Renal cortex interstitium (tissue), 11 donors: ENCODE results near the gene IQGAP1. TPM values are rescaled to one million over a fixed set of nuclear protein-coding genes. Genes with fewer than 3 reads are reported as not detected.

ENCODE experiments used
- DNase-seq, 11 donors: peaks; one replicate each; pipeline ENCODE4 v3.0.0-alpha.2; 2013; ENCODE audit warnings: low read depth in 9 of 11, low spot score in 4 of 11; ENCODE audit errors: extremely low read depth in 1 of 11
- polyA plus RNA-seq, 3 donors: library from polyadenylated mRNA; unstranded; fragments of 120-200 nt; gene quantifications; one replicate each; pipeline ENCODE4 v1.2.1, GENCODE V29; 2013; ENCODE audit not compliant: insufficient read length in 3 of 3

The IQGAP1 gene
- polyA plus RNA-seq, 3 donors: 150 to 171 (median 154) TPM

- no peak for DNase-seq
These were observed 27.3 kb upstream of the IQGAP1 start for GRCh38 chr15:90360746-90361145.

- no peak for DNase-seq
These were observed 25.2 kb upstream of the IQGAP1 start for GRCh38 chr15:90362936-90363212.

DNA sequence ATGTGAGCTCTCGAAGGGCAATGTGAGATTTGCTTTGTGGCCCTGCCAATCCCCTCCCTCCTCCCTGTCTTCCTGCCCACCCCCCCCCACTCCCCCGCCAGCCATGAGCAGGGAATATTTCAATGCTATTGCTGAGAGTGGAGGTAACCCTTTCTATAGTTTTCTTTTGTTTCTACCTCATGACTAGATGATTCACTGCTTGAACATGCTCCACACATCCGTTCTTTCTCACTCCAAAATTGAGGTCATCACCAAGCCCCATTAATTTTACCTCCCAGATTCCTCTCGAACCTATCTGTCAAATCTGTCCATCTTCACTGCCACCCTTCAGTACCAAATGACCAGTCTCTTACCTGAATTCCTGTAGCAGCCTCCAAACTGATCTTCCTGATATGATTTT lies 23.8 kb upstream of the IQGAP1 start:
- DNase-seq: no peak

DNA sequence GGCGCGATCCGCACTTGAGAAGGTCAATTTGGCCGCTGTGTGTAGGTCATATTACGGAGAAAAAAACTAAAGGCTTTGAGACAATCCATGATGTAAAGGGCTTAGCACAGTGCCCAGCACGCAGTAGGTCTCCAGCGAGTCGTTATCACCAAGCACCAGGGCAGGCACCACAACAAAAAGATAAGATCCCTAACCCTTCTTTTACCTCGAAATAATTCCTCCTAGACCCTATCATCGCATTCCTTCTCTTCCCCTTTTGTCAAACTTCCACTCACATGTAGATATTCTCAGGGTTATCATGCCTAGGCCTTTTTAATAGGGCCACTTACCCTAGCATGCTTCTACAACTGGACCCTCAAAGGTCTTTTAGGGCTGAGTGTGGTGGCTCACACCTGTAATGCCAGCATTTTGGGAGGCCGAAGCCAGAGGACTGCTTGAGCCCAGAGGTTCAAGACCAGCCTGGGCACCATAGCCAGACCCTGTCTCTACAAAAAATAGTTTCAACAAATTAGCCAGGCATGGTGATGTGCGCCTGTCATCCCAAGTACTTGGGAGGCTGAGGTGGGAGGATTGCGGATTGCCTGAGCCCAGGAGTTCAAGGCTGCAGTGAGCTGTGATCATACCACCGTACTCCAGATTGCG lies 22.5 kb upstream of the IQGAP1 start:
- no peak for DNase-seq

DNA sequence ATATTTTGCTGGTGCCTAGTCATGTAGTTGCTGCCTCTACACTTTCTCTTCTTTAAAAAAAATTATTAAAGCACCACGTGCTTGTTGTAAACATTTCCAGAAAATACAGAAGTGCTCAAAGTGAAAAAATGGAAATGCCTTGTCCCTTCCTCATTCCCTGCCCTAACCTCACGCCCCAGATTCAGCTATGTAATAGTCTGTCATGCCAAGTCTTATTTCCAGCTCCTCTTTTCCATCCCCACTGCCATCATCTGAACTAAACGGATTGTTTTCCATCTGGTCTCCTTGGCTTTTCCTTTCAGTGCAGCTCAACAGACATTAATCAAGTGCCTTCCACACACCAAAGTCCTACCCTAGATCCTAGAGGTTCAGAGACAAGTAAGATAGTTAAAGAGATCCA lies 20.5 kb upstream of the IQGAP1 start:
- no peak for DNase-seq

GRCh38 chr15:90375071-90375470 lies 13.0 kb upstream of the IQGAP1 start:
- DNase-seq: no peak

DNA sequence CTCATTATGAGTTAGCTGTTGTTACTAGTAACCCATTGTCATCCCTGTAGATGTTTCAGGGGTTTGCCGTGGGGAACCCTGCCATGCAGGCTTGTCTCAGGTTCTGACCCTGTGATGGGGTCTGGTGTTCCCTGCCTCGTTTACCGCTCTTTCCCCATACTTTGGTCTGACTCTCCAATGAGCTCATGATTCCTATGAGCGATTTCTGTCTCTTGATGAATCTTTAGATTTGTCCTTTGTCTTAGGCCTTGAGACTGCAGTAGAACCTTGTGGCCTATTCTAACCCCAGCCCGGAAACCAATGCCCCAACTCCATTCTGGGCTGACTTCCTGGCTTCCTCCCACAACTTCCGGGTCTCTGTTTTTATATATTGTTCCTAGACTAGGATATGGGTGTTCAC lies 11.3 kb upstream of the IQGAP1 start:
- no peak for DNase-seq

DNA sequence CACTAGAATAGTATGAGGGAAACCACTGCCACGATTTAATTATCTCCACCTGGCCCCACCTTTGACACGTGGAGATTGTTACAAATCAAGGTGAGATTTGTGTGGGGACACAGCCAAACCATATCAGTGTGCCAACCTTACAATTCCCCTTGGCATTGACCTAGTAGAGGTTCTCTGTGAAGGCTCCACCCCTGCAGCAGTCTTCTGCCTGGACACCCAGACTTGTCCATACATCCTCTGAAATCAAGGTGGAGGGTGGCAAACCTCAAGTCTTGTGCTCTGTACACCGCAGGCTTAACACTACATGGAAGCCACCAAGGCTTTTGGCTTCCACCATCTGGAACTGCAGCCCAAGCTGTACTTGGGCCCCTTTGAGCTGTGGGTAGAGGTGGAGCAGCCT lies 8.8 kb upstream of the IQGAP1 start:
- DNase-seq: no peak

- no peak for DNase-seq
These were observed 6.5 kb upstream of the IQGAP1 start for GRCh38 chr15:90381515-90381914.

GRCh38 chr15:90382320-90382719 lies 5.7 kb upstream of the IQGAP1 start:
- DNase-seq: no peak

DNA sequence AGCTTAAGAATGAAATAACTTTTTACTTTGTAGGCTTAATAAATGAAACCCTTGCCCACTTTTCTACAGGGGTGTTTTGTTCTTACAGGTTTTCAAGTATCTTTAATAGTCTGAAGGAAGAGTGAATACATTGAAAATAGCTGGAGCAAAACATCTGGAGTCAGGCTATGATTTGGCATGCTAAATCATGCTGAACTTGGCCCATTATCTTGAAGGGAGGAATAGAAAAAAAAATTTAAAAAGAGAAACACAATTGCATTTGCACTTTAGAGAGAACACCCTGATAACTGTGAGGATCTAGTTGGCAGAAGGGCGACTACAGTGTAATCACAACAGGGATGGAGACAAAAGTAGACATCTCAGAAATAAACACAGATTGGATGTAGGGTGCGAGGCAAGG lies 1.8 kb upstream of the IQGAP1 start:
- no peak for DNase-seq

DNA sequence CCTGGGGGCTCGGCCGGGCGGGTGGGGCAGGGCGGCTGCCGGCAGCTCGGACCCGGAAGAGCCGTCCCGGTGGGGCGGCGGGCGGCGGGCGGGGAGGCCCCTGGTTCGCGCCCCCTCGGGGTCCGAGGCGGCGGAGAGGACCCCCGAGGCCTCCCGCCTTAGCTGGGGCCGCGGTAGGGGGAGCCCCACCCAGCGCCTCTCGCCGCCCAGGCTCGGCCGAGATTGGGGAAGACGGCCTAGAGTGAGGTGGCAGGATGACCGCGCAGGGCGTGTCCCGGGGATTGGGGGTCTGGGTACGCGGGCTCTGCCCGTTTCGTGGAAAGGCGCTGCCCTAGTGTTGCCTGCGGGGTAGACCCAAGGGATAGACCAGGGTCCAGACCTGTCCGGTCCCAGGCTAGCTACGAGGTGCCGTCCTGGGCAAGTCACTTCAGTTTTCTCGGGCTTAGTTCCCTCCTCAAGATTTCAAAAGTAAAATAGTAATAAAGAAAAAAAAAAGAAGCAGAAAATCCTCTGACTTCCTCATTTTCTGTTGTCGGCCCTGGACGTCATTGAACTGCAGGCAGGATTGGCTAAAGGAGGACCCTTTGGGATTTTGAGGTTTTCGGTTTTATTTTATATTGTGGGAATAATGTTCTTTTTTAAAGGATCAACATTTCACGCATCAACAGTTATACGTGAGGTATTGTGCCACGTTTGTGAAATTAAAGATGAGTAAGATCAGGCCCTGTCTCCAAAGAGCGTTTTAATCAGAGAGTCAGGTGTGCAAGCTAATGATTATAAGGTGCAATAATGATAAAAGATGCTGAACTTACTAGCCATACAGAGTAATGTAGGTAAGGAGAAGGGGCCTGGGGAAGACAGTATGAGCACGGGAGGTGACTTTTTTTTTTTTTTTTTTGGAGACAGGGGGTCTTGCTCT lies 679 bp downstream of the IQGAP1 start:
- DNase-seq: no peak

GRCh38 chr15:90389513-90389912 lies 1.5 kb downstream of the IQGAP1 start:
- no peak for DNase-seq

DNA sequence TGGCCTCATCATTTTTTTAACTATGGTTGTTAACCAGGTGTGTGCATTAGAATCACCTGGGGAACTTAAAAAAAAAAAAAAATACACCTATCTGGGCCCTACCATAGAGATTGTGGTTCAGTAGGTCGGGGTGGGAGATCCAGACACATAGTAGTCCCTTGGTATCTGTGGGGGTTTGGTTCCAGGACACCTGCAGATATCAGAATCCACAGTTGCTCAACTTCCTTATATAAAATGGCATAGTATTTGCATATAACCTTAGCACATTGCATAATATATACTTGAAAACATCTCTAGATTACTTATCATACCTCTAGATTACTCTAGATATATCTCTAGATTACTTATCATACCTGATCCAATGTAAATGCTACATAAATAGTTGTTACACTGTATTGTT lies 5.0 kb downstream of the IQGAP1 start:
- DNase-seq: no peak

- no peak for DNase-seq
These were observed 6.0 kb downstream of the IQGAP1 start for GRCh38 chr15:90394074-90394473.

- no peak for DNase-seq
These were observed 6.9 kb downstream of the IQGAP1 start for GRCh38 chr15:90394748-90395442.

DNA sequence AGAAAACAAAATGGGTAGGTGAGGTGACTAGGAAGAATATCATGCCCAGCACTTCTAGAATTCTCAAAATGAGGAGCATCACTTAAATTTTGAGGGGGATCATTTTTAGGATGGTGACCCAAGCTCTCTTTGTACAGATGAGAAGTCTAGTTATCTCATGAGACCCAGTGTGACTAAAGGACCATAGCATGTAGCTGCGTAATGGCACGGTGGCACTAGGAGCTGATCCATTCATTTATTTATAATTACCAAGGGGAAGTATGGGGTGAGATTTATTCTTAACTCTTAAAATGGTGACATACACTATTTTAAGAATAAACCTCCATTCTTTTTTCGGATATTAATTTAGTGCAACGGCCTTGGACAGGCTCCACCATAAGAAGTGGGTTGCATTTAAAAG lies 8.3 kb downstream of the IQGAP1 start:
- DNase-seq: no peak

GRCh38 chr15:90400005-90400758 lies 12.1 kb downstream of the IQGAP1 start:
- DNase-seq: no peak

DNA sequence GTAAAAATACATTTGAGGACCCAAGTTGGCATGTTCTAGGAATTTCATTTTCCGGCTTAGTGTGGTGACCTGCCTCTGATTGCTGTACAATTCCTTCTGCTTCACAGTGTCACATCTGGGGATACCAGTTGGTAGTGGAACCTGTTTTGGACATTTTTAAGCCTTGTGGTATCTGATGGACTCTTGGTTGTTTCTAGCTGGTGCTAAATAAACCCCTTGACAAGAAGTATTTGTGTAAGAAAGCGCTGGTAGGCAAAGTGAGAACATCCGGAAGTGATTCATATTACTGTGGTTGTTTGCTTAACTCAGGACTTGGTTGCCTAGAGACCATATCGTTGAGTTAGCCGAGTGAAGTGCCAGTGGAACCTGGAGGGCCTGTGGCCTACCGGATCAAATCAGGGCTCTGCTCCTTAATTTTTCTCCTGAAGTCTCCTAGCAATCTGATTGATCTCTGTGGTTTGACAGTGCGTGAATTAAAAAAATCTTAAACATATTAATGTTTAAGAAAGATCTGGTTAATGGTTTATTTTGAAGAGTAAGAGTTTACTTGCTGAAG lies 12.8 kb downstream of the IQGAP1 start:
- peak in 10 of 11 donors; percentile 59 to 92 (median 76) for DNase-seq
